Measurements from ENCODE around the gene ZNF436.
"Not testable (repeated sequence)": the region's sequence is repeated elsewhere in the genome, so short reads cannot be mapped to it uniquely, and the experiment has no call there.

Gene ZNF436

GRCh38 chr1:23393706-23394105, 24.1 kb upstream of the ZNF436 start:
- no peak for DNase-seq (ENCODE audit: extremely low read depth in 1 of 2, low read depth in 1 of 2)

DNA sequence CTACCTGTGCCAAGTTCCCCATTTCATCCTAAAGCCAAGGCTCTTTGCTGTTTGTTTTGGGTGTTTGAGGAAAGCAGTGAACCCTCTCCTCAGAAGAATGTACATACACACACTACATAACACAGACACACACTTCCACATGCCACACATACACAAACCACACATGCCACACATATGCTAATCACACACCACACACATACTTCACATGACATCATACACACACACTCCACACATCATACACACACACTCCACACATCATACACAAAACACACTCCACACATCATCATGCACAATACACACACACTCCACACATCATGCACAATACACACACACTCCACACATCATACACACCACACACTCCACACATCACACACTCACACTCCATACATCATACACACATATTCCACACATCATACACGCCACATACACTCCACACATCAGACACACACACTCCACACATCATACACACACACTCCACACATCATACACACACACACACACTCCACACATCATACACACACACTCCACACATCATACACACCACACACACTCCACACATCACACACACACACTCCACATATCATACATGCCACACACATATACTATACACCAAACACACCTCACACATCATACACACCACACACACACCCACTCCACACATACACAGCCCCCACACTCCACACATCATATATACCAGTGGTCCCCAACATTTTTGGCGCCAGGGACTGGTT, 22.7 kb upstream of the ZNF436 start:
- DNase-seq (ENCODE audit: extremely low read depth in 1 of 2, low read depth in 1 of 2) = no peak

DNA sequence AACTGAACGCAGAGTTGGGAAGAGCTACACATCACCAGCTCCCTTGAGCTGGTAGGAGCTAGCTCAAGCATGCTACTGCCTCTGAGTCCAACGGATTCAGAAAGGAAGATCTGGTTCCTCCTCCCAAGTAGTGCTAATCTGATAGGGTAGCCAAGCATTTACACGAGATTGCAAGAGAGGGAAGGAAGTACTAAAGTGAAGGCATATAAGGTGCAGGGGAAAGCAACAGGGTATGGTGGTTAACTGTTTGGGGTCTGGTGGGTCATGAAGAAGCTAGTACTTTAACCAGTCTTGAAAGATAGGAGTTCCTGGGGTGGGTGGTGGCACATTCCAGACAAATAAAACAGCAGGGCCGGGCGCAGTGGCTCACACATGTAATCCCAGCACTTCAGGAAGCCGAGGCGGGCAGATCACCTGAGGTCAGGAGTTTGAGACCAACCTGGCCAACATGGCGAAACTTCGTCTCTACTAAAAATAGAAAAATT, 20.2 kb upstream of the ZNF436 start:
- DNase-seq (ENCODE audit: extremely low read depth in 1 of 2, low read depth in 1 of 2) = no peak

DNA sequence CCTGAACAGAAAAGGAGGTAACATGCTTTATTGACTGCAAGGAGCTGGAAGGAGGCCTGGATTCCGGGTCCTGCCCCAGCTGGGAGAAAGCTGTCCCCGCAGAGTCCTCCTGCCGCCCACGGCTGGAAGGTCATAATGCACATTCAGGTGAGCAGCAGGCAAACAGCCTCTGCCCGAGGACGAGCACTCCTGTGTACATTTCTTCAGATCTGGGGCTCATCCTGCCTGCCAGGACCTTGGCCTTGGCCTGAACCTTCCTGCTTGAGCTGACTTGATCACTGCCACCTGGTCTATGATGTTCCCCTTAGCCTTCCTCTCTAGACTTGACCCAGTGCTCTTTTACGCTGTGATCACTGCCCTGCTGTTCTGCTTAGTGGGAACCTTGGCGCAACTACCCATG, 17.9 kb upstream of the ZNF436 start:
- DNase-seq (ENCODE audit: extremely low read depth in 1 of 2, low read depth in 1 of 2) = no peak

DNA sequence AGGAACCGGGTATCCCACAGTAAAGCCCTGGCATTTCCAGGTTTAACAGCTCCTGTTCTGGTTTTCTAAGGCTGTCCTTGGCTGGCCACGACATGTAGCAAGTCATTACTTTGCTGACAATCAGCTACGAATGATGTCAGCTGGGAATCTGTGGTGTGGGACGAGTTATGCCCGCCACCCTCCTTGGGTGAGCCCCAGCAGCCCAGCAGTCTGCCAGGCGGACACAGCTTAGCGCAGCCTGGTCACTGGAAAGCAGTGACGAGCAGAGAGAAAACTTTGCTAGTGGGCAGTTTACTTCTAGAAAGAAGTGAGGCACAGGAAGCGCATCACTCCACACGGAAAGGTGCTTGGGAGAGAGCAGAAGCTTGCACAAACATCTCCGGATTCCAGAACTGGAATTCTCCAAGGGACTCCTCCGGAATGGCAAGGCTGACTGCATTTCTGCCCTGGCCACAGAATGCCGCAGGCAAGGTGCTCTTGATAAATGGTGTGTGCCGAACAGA, 15.5 kb upstream of the ZNF436 start:
- DNase-seq (ENCODE audit: extremely low read depth in 1 of 2, low read depth in 1 of 2) = no peak

DNA sequence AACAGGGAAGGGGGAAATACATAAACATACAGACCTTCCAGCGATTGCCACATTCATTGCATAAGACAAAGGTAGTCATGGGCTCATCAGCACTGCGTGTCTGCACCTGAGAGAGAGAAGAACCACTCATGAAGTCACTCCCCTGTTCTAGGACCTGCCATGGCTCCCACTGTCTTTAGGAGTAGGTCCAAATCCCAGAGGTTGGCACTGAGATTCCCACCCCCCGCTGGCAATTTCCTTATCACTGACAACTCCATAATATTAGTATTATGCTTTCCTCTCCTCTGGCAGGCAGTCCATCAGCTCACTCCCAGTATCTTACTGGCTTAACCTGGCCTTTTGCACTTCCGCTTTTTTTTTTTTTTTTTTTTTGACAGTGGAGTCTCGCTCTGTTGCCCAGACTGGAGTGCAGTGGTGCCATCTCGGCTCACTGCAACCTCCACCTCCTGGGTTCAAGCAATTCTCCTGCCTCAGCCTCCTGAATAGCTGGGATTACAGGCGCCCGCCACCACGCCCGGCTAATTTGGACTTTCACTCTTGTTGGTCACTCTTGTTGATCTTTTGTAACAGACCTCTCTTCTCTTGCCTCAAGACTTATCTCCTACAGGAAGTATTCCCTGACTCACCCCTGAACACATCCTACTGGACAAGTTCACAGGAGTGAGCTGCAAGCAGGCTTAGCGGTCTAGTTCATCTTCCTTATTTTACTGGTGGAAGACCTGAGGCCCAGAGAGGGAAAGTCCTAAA, 14.8 kb upstream of the ZNF436 start:
- no peak for DNase-seq (ENCODE audit: extremely low read depth in 1 of 2, low read depth in 1 of 2)

DNA sequence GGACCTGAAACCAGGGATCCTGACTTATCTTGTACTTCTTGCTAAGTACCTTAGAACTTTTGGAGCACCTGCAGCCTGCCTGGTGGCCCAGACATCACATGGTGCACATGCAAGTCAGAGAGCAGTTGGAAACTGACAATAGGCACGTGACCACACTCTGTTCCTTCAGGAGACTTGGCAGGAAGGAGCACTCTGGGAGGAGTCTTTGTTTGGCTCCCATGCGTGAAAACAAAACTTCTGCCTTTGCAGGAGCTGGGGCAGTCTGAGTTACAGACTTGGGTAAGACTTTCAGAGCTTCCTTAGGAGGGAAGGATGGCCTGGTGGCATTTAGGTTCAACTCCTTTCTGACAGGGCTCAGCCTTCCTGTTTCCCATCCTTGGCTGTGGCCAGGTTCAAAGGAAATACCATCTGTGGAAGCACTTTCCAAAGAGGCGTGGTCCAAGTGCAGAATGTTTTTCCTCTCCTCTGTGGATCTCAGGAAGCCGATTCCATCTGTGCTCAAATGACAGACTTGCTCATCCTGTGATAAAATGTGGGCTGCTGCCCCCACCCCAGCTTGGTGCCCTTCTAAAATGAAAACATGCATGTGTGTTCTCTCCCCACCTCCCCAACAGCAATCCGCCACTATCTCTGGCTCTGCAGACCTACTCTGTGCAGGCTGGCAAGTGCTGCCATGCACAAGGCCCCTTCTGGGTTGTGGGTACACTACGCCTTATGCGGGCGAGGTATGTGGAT, 14.1 kb upstream of the ZNF436 start:
- no peak for DNase-seq (ENCODE audit: extremely low read depth in 1 of 2, low read depth in 1 of 2)

GRCh38 chr1:23381233-23381885, 11.7 kb upstream of the ZNF436 start:
- DNase-seq (ENCODE audit: extremely low read depth in 1 of 2, low read depth in 1 of 2) = no peak

GRCh38 chr1:23380719-23381118, 11.1 kb upstream of the ZNF436 start:
- no peak for DNase-seq (ENCODE audit: extremely low read depth in 1 of 2, low read depth in 1 of 2)

DNA sequence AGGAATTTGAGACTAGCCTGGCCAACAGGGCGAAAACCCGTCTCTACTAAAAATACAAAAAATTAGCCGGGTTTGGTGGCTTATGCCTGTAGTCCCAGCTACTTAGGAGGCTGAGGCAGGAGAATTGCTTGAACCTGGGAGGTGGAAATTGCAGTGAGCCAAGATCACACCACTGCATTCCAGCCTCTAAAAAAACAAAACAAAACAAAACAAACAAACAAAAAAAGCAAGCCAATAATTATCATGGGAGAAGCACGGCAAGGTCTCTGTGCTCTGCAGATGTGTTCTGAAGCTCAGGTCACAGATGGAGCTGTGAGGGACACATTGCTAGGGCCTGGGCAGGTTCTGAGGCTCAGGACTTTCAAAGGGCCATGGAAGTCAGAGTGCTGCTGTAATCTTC, 10.6 kb upstream of the ZNF436 start:
- DNase-seq (ENCODE audit: extremely low read depth in 1 of 2, low read depth in 1 of 2) = not testable (repeated sequence)

DNA sequence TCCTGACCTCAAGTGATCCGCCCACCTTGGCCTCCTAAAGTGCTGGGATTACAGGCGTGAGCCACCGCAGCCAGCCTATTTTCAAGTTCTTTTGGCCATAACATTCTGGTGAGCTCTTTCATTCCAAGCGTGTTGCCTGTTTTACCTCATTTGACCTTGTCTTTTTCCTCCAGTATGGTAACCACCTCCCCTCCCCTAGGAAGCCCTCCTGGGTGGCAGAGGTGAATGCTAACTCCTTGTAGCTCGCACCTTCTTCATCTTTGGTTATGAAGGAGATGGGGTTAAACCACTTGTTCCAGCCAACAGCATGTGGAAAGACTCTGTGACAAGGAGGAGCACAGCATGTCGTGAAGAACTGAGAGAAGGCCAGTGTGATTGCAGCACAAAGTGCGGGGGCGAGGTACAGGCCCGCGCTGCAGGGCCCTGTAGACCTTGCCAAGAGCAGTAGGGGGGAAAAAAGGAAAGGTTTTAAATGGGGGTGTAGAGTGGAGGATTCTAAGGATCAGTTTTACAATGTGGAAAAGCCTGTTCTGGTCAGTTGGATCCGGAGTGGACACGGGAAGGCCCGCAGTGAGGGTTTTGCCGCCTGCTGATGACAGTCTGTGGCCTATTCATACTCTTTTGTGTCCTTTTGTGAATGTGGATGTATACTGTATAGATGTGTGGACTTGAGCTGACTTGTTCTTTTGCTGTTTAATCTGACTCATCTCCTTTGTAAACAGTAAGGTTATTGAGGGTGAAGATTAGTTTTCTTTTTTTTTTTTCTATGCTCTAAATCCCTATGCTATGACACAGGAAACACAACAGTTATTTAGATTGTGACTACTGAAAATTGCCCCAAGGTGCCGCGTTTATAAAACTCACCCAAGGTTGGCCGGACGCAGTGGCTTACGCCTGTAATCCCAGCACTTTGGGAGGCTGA, 7.5 kb upstream of the ZNF436 start:
- no peak for DNase-seq (ENCODE audit: extremely low read depth in 1 of 2, low read depth in 1 of 2)

DNA sequence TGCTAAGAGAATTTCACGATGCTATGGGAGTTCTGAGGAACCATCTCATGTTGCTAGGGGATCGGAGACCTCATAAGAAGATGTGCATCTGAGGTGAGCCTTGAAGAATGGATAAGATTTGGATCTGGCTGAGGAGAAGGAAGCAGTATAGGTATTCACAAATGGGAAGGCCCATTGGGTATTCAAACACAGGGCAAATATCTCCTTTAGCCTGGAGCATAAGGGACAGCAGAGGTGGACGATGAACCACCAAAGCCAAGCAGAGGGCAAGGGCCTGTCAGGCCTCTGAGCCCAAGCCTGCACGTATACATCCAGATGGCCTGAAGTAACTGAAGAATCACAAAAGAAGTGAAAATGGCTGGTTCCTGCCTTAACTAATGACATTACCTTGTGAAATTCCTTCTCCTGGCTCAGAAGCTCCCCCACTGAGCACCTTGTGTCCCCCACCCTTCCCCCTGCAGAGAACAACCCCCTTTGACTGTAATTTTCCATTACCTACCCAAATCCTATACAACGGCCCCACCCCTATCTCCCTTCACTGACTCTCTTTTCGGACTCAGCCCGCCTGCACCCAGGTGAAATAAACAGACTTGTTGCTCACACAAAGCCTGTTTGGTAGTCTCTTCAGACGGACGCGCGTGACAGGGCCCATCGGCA, 4.6 kb upstream of the ZNF436 start:
- not testable (repeated sequence) for DNase-seq (ENCODE audit: extremely low read depth in 1 of 2, low read depth in 1 of 2)

DNA sequence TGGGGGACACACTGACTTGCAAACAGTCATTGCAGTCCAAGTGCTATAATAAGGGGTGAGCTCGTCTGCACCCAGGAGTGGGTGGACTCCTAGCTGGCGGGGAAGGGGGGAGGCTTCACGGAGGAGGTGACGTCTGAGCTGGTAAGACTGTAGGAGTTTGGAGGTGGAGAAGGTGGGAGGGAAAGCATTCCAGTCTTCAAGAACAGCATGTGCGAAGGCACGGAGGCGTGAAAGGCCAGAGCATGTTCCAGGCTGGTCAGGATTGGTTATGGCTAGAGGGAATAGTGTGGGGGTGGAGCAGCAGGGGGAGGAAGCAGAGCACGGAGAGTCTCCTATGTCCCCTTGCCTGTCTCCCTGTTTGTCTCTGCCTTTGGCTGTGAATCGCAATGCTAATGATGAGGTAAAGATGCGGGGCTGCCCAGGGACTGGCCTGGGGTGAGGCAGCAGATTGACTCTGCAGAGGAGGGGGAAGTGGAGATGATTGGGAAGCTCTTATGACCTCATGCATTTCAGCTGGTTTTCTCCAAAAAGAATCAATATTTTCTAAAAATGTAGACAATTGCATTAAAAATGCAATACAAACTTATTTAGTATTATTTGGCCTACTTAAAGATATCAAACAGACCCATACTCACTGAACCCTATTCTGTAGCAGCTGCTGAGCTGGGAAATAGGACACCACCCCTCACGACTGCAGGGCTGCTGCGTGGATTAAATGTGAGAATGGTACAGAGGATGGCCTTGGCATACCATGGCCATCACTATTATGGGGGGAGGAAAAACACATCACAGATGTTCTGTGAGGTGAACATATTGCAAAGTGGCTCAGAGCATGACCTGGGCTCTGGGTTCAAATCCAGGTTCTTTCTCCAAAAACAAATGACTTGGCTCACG, 2.6 kb upstream of the ZNF436 start:
- DNase-seq (ENCODE audit: extremely low read depth in 1 of 2, low read depth in 1 of 2) = no peak

GRCh38 chr1:23370709-23371584, 1.3 kb upstream of the ZNF436 start:
- no peak for DNase-seq (ENCODE audit: extremely low read depth in 1 of 2, low read depth in 1 of 2)

- DNase-seq (ENCODE audit: extremely low read depth in 1 of 2, low read depth in 1 of 2) = no peak
Observed at GRCh38 chr1:23370330-23370708, 683 bp upstream of the ZNF436 start.

DNA sequence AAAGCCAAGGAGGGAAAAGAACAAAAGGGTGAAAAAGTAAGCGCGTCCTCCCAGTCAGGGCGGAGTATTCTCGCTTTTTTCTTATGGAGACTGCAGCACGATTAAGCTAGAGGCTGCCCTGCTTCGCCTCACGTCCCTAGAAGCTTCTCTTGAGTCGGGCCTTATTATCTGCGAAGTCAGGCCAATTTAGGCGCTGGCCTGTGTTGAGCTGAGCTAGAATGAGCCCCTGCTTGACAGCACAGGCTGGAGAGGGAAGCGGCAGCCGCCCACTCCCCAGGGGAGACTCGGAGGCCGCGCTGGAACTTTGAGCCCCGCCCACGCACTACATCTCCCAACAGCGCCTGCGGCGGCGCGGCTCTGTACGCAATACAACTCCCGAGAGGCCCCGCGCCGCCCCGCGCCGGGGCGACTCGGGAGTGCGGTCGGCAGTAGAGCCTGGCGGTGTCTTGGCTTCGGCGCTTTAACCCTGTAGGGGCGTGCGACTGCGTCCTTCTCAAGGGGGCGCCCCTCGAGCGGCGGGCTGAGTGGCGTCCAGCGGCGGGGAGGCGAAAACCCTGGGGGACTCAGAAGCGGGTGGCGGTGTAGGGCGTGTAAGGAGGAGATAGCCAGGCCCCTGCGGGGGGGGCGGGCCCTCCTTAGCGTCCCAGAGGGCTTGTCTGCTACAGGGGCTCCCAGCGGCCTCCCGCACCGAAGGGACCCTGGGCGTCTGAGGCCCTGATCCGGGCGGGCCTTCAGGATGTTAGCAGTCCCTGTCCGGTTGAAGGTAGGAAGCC, 888 bp downstream of the ZNF436 start:
- peak; percentile 76 to 87 for DNase-seq (ENCODE audit: extremely low read depth in 1 of 2, low read depth in 1 of 2)

Data from stimulated activated CD8-positive, alpha-beta memory T cell treated with anti-CD3 and anti-CD28 coated beads, Interleukin-7, amount 100 ng/mL, for 48 hours (primary cell).